AG09309 (cell line): ENCODE data around the gene ATP5F1E.

ENCODE experiments used
- DNase-seq: peaks from one replicate; pipeline ENCODE4 v3.0.0-alpha.2; 2010; ENCODE audit warnings: low read depth
- H3K4me3 ChIP-seq: 2 replicates; pipeline ENCODE4 v1.5.1; 2011; ENCODE audit warnings: mild to moderate bottlenecking, low read depth, low read length, moderate library complexity; ENCODE audit not compliant: control insufficient read depth
- TF ChIP-seq, protein P1 (sequence below): IDR thresholded peaks from 2 replicates; pipeline ENCODE4 v1.5.1; 2011; ENCODE audit warnings: mild to moderate bottlenecking, low read depth, low read length, inconsistent platforms; ENCODE audit not compliant: insufficient read depth, control insufficient read depth; ENCODE audit errors: missing control alignments

The ATP5F1E gene

DNA sequence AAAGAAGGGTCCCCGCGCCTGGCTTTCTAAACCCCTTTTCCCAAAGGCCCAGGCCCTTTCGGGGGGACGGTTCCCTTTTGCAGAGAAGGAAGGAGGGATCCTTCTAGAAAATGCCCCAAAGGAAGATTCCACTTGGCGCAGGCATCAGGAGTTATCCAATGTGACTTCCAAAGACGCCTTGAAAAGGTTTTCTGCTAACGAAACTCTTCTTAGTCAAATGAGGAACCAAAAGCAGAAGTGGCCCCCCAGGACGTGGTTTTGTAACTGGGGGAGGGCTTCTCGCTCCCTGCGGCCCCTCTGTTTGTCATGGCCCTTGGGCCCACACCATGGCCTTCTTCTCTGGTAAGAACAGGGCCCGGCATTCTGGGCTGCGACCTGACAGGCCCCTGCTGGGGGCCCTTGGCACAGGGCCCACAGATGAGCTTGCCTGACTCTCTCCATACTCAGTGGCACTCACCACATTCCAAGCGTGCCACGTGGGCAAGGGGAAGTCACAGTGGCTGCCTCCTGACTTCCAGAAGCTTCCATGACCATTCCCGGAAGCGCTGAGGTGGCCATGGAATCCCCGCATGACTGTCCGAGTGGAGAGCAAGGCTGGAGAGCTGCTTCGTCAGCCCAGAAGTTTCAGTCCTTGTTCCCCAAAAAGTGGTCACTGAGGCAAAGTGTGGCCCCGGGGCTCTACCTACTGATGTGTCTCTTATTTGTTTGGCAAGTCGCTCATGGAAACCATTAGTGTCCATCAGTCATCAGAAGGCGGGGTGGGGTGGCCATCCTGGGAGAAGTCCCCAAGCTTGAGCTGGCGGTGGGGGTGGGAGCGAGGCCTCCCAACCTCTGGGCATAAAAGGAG, 24.2 kb downstream of the ATP5F1E start:
- H3K4me3 ChIP-seq = no peak overlapping the region
- TF ChIP-seq, protein P1, sequence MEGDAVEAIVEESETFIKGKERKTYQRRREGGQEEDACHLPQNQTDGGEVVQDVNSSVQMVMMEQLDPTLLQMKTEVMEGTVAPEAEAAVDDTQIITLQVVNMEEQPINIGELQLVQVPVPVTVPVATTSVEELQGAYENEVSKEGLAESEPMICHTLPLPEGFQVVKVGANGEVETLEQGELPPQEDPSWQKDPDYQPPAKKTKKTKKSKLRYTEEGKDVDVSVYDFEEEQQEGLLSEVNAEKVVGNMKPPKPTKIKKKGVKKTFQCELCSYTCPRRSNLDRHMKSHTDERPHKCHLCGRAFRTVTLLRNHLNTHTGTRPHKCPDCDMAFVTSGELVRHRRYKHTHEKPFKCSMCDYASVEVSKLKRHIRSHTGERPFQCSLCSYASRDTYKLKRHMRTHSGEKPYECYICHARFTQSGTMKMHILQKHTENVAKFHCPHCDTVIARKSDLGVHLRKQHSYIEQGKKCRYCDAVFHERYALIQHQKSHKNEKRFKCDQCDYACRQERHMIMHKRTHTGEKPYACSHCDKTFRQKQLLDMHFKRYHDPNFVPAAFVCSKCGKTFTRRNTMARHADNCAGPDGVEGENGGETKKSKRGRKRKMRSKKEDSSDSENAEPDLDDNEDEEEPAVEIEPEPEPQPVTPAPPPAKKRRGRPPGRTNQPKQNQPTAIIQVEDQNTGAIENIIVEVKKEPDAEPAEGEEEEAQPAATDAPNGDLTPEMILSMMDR = no peak
- no peak for DNase-seq

DNA sequence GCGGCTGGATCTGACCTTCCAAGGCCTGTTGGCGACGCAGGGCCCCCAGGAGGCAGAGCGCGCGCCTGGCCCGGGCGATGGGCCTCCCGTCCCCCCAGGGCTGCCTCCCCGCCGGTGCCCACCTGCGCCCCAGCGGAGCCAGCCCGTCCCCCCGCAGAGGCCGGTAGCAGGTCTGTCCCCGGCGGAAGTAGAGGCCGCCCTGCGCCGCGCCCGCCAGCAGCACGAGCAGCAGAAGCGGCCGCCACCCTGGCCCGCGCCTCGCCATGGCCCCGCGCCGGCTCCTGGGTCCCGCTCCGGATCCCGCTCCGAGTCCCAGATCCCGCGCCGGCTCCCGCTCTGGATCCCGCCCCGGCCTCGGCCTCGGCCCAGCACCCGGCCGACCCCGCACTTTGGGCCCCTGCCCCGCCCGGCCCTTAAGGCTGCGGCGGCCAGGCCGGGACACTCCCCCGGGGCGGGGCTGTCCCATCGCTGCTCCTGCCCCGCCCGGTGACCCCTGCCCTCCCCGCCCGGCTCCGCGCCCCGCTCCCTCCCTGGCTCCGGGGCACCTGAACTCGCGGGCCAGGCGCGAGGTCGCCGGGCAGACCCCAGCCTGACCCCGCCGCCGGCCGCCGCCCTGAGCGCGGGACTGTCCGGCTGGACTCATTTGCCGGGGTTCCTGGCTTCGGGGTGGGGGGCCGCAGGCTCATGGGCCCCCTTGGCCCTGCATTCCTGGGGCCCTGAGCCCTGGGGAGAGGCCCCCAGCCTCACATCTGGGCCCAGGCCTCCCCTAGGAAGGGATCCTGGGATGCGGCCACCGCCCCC, 25.1 kb downstream of the ATP5F1E start, which contains the start of gene CTSZ:
TSS of gene CTSZ (minus strand) at position 391 of the 801 bp plus-strand sequence. CDS start at position 265, 126 bp downstream.
- no peak for DNase-seq
- H3K4me3 ChIP-seq = peak within 1 kb of the TSS; percentile 96
- TF ChIP-seq, protein P1 = no peak

DNA sequence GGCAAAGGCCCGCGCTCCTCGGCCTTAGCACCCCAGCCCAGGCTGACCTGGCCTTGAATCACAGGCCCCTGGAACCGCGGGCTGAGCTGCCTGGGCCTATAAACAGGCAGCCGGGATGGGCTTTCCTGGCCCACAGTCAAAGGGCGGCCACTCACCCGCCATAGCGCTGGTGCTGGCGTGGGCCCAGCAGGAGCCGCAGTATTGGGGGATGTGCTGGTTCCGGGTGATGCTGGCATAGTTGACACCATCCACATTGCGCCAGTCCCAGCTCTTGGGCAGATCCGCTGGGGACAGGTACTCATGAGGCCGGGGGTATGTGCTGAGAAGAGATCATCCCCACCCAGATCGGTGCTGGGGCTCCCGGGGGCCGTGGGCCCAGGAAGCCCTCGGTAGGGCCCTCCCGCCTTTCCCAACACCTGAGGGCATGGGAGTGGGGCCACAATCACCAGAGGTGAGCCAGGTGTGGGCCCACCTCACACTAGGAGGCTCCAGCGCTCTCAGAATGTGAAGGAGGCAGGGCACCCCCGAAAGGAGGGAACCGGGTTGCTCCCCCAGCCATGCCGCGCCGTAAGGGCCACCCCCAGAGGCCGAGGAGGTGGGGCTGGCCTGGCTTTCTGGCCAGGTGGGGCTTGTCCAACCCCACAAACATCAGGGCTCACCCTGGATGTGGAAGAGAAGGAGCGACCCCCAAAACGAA, 25.8 kb downstream of the ATP5F1E start:
- peak overlapping the region; percentile 96 for H3K4me3 ChIP-seq
- TF ChIP-seq, protein P1 = no peak
- no peak for DNase-seq

DNA sequence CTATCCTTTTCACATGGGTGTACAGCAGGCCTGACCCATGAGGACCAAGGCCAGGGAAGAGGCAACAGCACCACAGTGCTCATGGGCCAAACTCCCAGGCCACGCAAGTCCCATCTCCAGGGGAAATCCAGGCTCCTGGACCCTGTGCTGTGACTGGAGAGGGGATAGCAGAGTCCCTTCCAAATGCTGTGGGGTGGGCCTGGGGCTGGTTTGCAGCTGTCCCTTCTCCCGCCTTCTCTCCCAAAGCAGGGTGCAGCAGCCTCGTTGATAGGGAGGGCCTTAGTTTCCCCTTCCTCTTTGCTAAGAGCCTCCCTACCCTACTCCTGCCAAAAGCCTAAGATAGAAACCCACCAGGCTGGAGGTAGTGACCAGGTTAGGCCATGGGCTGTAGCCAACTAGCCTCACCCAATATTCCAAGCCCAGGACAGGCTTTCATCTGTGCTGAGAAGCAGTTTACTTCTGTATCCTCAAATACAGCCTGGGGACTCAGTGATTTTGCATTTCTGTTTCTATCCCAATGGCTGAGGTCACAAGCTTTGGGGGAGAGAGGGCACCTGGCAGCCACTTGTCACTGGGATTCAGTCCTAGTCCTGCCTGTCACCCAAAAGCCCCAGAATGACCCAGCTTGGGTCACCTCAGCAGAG, 26.5 kb downstream of the ATP5F1E start:
- peak overlapping the region; percentile 96 for H3K4me3 ChIP-seq
- TF ChIP-seq, protein P1 = no peak
- no peak for DNase-seq

DNA sequence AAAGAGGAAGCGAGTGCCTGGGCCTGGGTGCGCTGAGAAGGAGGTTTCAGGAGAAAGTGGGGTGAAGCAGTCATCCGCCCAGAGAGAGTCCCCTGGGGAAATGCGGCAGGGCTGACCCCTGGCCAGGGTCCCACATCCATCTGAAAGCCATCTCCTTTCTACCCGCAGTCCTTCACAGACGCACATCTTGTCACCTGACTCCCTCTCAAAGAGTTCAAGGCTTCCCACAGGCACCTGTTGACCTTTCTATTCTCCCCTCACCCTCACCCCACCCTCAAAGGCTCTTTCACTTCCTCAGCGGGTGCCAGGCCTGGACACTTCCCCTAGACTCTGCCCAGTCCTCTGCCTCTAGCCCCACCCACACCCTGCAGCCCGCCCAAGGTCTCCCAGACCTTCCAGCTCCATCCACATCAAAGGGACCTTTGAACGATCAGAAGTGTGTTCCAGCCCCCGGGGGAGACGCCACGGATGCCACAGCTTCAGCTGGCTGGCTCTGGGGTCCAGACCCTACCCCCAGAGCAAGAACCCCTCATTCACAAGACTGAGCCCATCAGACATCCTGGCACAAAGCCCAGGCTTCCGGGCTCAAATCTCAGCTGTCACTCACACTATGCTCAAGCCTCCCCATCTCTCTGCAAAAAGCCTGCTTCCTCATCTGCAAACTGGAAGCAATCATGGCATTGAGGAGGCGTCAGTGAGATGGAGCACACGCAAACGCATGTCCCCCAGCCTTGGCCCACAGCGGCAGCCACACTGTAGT, 27.2 kb downstream of the ATP5F1E start:
- no peak for DNase-seq
- TF ChIP-seq, protein P1 = no peak
- H3K4me3 ChIP-seq = peak overlapping the region; percentile 96
